Liver (tissue), 9 donors: ENCODE data around the gene TSC22D3. TPM values are rescaled to one million over a fixed set of nuclear protein-coding genes. Genes with fewer than 3 reads are reported as not detected.
A peak's percentile ranks its signal among the peaks of the same experiment; 100 is the strongest.

Source experiments
- DNase-seq: peaks from one replicate; pipeline ENCODE4 v3.0.0-alpha.2; 2017; ENCODE audit warnings: low spot score
- H3K27ac ChIP-seq, 2 donors: one replicate each; pipeline ENCODE4 v1.7.0; 2013; ENCODE audit warnings: inconsistent platforms in 2 of 2, low read length in 2 of 2, control low read depth in 1 of 2, low read depth in 1 of 2, mild to moderate bottlenecking in 1 of 2
- H3K27me3 ChIP-seq, 4 donors: one replicate each; pipeline versions ENCODE4 v1.6.1 to v1.7.0; 2013; ENCODE audit warnings: low read length in 3 of 4, inconsistent platforms in 1 of 4, mild to moderate bottlenecking in 1 of 4, moderate library complexity in 1 of 4; ENCODE audit not compliant: control insufficient read depth in 4 of 4, insufficient read depth in 4 of 4
- H3K36me3 ChIP-seq, 4 donors: one replicate each; pipeline versions ENCODE4 v1.6.1 to v1.7.0; 2013; ENCODE audit warnings: low read length in 3 of 4, mild to moderate bottlenecking in 3 of 4, low read depth in 1 of 4, moderate library complexity in 1 of 4; ENCODE audit not compliant: control insufficient read depth in 4 of 4, insufficient read depth in 3 of 4
- H3K4me1 ChIP-seq, 4 donors: one replicate each; pipeline versions ENCODE4 v1.6.1 to v1.7.0; 2013; ENCODE audit warnings: low read length in 3 of 4, mild to moderate bottlenecking in 3 of 4, moderate library complexity in 1 of 4; ENCODE audit not compliant: control insufficient read depth in 4 of 4, insufficient read depth in 4 of 4
- H3K4me3 ChIP-seq, 3 donors: one replicate each; pipeline versions ENCODE4 v1.6.1 to v1.7.0; 2013; ENCODE audit warnings: low read length in 3 of 3, control low read depth in 1 of 3, low read depth in 1 of 3, mild to moderate bottlenecking in 1 of 3
- H3K9ac ChIP-seq, 2 donors: one replicate each; pipeline ENCODE4 v1.7.0; 2013; ENCODE audit warnings: low read length in 2 of 2, mild to moderate bottlenecking in 2 of 2, moderate library complexity in 2 of 2, control low read depth in 1 of 2, low read depth in 1 of 2
- H3K9me3 ChIP-seq, 4 donors: one replicate each; pipeline versions ENCODE4 v1.6.1 to v1.7.0; 2013; ENCODE audit warnings: low read length in 3 of 4; ENCODE audit not compliant: control insufficient read depth in 4 of 4
- ATF3 ChIP-seq: IDR thresholded peaks from 2 replicates; pipeline ENCODE4 v1.6.1; 2016; ENCODE audit warnings: antibody characterized with exemption
- CTCF ChIP-seq: fragments of 150-350 bp; IDR thresholded peaks from 2 replicates; pipeline ENCODE4 v1.5.1; 2017; ENCODE audit warnings: improper control_type of control experiment, low read depth, low read length; ENCODE audit not compliant: missing input control
- EGR1 ChIP-seq, 2 donors: IDR thresholded peaks; 2 replicates each; pipeline ENCODE4 v1.6.1; 2016 to 2018; ENCODE audit warnings: antibody characterized with exemption in 2 of 2, low read depth in 2 of 2
- GABPA ChIP-seq, 2 donors: IDR thresholded peaks in 1 of 2; conservative IDR thresholded peaks in 1 of 2; 2 replicates each; pipeline ENCODE4 v1.6.1; 2016; ENCODE audit warnings: antibody characterized with exemption in 2 of 2, mild to moderate bottlenecking in 1 of 2, moderate library complexity in 1 of 2
- HNF4A ChIP-seq, 2 donors: conservative IDR thresholded peaks; 2 replicates each; pipeline ENCODE4 v1.6.1; 2016; ENCODE audit warnings: antibody characterized with exemption in 2 of 2, mild to moderate bottlenecking in 2 of 2
- HNF4G ChIP-seq: IDR thresholded peaks from 2 replicates; pipeline ENCODE4 v1.6.1; 2016; ENCODE audit warnings: antibody characterized with exemption
- NR2F2 ChIP-seq: IDR thresholded peaks from 2 replicates; pipeline ENCODE4 v1.6.1; 2016; ENCODE audit warnings: antibody characterized with exemption
- SP1 ChIP-seq: IDR thresholded peaks from 2 replicates; pipeline ENCODE4 v1.6.1; 2018; ENCODE audit warnings: antibody characterized with exemption, mild to moderate bottlenecking
- YY1 ChIP-seq: IDR thresholded peaks from 2 replicates; pipeline ENCODE4 v1.6.1; 2016; ENCODE audit warnings: antibody characterized with exemption, mild to moderate bottlenecking
- ZBTB33 ChIP-seq: IDR thresholded peaks from 2 replicates; pipeline ENCODE4 v1.6.1; 2016; ENCODE audit warnings: antibody characterized with exemption
- whole genome bisulfite sequencing: extraction: QIAGEN DNeasy Blood & Tissue Kit; methylation state at CpG from one replicate; pipeline ENCODE4 v1.1.7; 2013; 5-methylcytosine and 5-hydroxymethylcytosine counted together
- polyA plus RNA-seq, 2 donors: library from polyadenylated mRNA; stranded (reverse) in 1 of 2; unstranded in 1 of 2; fragments of 200-250 nt in 1 of 2; fragments of >200 nt in 1 of 2; fragmentation: Nextera tagmentation in 1 of 2; extraction: Ambion mirVana in 1 of 2; gene quantifications; one replicate each; pipeline versions ENCODE4 v1.2.1 to v1.2.3, GENCODE V29; 2013 to 2015
- total RNA-seq, 2 donors: library from RNA; depleted of rRNA; stranded (reverse); fragments of >200 nt; gene quantifications; one replicate each; pipeline ENCODE4 v1.2.3, GENCODE V29; 2014
- donor health status: healthy.
- donor health status: healthy.
- donor health status: healthy.
- donor health status: healthy.
- donor health status: healthy.

The TSC22D3 gene
- total and polyA plus RNA-seq, 4 donors: 10.5 to 128 (median 48.1) TPM

GRCh38 chrX:107675365-107675654 lies 100.3 kb downstream of the TSC22D3 start:
- H3K9ac ChIP-seq: peak overlapping the region in 1 of 2 donors; percentile 47
- no peak for TF ChIP-seq ATF3
- TF ChIP-seq HNF4G: no peak
- TF ChIP-seq CTCF: no peak
- no peak for TF ChIP-seq HNF4A (conservative IDR thresholded peaks at IDR 0.05)
- no peak for TF ChIP-seq YY1
- WGBS: 91% methylated on average over 1 of the region's 1 CpG
- peak overlapping the region in 1 of 2 donors; percentile 77 for H3K27ac ChIP-seq
- H3K4me1 ChIP-seq: peaks cover 2 to 12% (median 7%) of the 10 kb centered on the region in 4 donors
- H3K36me3 ChIP-seq: no peaks in the 10 kb centered on the region
- DNase-seq: no peak
- no peaks in the 10 kb centered on the region for H3K9me3 ChIP-seq
- no peaks in the 10 kb centered on the region for H3K27me3 ChIP-seq
- no peak overlapping the region for H3K4me3 ChIP-seq

GRCh38 chrX:107674480-107675364 lies 100.9 kb downstream of the TSC22D3 start:
- Histone ChIP-seq H3K9ac (peak overlapping the region in 1 of 2 donors; percentile 53), H3K27me3 (no peaks in the 10 kb centered on the region), H3K4me3 (no peak overlapping the region), H3K4me1 (peaks cover 2 to 12% (median 7%) of the 10 kb centered on the region in 4 donors), H3K27ac (peak overlapping the region; percentile 61 to 77), H3K9me3 (no peaks in the 10 kb centered on the region), H3K36me3 (no peaks in the 10 kb centered on the region)
- no peak for DNase-seq
- 57% methylated on average over 9 of the region's 9 CpGs for WGBS
- no peak for TF ChIP-seq NR2F2
- no peak for TF ChIP-seq GABPA (IDR thresholded peaks at IDR 0.05 in 1 of 2, conservative IDR thresholded peaks at IDR 0.05 in 1 of 2)

GRCh38 chrX:107673933-107674479 lies 101.6 kb downstream of the TSC22D3 start:
- H3K27ac ChIP-seq: peak overlapping the region; percentile 61 to 77
- H3K27me3 ChIP-seq: no peaks in the 10 kb centered on the region
- H3K36me3 ChIP-seq: no peaks in the 10 kb centered on the region
- H3K9ac ChIP-seq: peak overlapping the region in 1 of 2 donors; percentile 53
- H3K4me1 ChIP-seq: peaks cover 2 to 12% (median 7%) of the 10 kb centered on the region in 4 donors
- no peak overlapping the region for H3K4me3 ChIP-seq
- TF ChIP-seq SP1: peak; percentile 78
- no peak for TF ChIP-seq ZBTB33
- TF ChIP-seq EGR1 (IDR thresholded peaks at IDR 0.05; ENCODE audit: low read depth in 2 of 2): no peak
- DNase-seq: no peak
- WGBS: 67% methylated on average over 7 of the region's 7 CpGs
- no peaks in the 10 kb centered on the region for H3K9me3 ChIP-seq
